HPDE6-E6E7 (cell line): ENCODE data around the gene PRM3.

Experiments used
- DNase-seq: peaks from one replicate; pipeline ENCODE4 v3.0.0; 2011; ENCODE audit warnings: missing footprints; ENCODE audit errors: extremely low spot score

PRM3 gene

GRCh38 chr16:11280616-11281522 is 7.4 kb upstream of the PRM3 start, which contains the start of gene PRM1:
PRM1 (minus strand) TSS chr16:11281330; CDS start chr16:11281238, 92 bp downstream.
- no peak for DNase-seq

GRCh38 chr16:11278681-11279628 is 5.5 kb upstream of the PRM3 start:
- DNase-seq, result no peak

DNA sequence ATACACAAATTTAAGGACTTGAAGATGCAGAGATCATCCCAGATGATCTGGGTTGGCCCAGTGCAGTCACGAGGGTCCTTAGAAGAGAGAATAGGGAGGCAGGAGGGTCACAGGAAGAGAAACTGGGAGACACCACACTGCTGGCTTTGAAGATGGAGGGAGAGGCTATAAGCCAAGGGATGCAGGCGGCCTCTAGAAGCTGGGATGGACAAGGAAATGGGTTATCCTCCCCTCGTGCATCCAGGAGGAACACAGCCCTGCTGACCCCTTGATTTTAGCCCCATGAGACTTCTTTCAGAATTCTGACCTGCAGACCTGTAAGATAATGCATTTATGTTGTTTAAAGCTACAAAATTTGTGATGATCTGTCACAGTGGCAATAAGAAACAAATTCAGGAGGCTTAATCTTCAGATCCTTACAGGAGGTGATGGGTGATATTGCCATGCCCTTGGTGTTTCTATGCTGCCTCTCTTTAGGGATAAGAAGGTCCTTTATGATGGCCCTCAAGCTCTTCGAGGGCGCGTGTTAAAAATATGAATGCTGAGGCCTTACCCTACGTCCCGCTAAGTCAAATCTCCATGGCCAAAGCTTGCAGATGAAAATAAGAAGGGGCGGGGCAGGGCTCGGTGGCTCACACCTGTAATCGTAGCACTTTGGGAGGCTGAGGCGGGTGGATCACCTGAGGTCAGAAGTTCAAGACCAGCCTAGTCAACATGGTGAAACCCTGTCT is 4.3 kb upstream of the PRM3 start:
- DNase-seq, result no peak

DNA sequence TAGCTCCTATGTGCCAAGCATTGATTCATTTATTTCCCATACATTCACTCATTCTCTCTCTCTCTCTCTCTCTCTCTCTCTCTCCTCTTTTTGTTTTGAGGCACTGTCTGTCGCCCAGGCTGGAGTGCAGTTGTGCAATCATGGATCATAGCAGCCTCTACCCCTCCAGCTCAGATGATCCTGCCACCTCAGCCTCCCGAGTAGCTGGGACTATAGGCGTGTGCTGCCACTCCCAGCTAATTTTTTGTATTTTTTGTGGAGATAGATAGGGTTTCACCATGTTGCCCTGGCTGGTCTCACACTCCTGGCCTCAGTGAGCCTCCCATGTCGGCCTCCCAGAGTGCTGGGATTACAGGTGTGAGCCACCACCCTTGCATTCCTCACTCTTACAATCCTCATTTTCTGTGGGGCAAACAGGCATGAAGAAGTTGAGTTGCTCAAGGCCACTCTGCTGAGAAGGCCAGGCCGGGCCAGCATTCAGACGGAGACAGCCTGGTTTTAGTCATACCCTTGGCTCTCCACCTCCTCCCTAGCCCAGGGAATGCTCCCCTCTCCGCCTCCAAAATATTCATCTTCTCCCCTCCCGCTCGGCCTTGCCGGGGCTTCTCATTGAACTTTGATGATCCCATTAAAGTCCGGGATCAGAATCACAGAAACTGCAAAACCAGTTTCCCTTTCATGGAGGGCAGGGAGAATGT is 3.6 kb upstream of the PRM3 start:
- no peak for DNase-seq

- DNase-seq, result no peak
Observed at GRCh38 chr16:11276143-11276895, 2.9 kb upstream of the PRM3 start, which contains the start of gene PRM2. PRM2 (minus strand) TSS chr16:11276480; CDS start chr16:11276370, 110 bp downstream.

DNA sequence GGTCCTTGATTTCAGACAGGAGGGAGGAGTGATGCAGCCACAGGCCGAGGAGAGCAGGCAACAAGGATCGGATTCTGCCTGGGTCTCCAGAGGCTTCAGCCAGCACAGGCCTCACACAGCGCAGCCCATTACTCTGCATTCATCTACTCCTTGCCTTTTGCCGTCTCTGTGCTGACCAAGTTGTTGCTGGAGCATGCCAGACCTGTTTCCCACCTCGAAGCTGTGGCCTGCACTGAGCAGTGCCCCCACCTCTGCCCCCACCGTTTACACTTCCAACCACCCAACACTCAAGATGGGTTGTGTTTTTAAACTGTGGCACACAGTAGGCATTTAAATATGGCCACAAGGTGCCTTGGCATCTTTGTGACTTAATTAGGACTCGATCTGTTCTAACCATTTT is 1.5 kb upstream of the PRM3 start:
- no peak for DNase-seq

DNA sequence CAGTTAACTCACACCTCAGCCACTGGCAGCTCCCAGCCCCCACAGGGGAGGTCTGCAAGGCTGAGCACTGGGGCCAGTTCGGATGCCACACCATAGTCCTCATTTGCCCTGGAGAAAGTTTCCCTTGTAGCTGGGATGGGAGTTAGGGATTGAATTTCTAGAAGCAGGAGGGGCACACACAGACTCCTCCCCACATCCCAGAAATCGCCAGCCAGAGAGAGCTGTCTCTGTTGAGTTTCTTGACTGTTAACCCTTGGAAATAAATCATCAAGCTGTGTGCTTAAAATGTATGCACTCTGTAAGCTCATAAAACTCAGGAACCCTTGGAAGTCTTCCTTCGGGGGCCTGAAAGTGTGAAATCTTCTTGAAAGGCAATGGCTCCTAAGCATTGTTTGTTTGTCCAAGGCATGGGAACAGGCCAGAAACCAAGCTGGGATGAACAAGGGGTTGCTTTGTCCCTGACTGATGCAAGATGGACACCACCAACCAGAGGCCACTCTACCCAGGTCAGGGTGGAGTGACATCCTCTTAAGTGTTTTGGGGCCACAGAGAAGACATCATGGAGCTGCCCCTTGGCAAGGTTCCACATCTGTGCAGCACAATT is 394 bp upstream of the PRM3 start:
- DNase-seq, result no peak

- no peak for DNase-seq
Observed at GRCh38 chr16:11272484-11272883, 945 bp downstream of the PRM3 start.

DNA sequence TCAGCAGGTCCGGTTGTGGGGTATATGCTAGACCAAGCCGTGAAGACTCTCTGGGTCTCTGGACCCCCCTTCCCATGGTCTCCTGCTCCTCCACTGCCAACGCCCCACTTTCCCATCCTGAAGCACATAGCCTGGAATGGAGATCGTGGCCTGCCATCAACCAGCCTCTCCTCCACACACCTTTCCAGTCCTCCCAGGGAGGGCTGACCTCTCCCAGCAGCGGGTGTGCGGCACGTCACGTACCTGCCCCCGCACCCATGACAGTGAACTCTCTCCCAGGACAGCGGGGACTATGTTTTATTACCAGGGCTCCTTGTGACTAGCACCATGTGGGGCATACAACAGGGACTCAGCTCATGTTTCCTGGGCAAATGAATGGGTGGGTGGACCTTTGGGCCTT is 1.8 kb downstream of the PRM3 start:
- DNase-seq, result no peak

- no peak for DNase-seq
Observed at GRCh38 chr16:11270602-11271162, 2.7 kb downstream of the PRM3 start.

DNA sequence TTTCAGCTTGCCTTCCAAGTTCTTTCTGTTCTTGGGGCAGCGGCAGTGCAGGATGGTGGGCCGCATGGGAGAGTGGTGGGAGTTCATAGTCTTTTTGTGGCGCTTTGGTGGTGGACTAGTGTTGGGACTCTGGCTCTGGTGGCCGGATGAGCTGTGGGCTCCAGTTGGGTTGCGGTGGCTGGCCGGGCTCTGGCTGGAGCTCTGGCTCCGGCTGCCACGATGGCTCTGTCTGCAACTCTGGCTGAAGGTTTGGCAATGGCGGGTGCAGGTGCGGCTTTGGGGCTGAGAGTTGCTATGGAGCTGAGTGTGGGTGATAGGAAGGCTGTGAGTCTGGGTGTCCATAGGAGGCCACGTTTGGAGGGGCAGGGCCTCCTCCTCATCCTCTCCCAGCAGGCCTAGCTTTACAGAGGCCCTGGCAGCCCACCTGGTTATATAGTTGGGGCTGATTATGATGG is 4.5 kb downstream of the PRM3 start, which contains the start of gene TNP2:
Gene TNP2 (minus strand): TSS at position 405 of the 455 bp plus-strand sequence. CDS start 63 bp downstream, at position 342.
- no peak for DNase-seq

GRCh38 chr16:11265124-11265523 is 8.3 kb downstream of the PRM3 start:
- no peak for DNase-seq

DNA sequence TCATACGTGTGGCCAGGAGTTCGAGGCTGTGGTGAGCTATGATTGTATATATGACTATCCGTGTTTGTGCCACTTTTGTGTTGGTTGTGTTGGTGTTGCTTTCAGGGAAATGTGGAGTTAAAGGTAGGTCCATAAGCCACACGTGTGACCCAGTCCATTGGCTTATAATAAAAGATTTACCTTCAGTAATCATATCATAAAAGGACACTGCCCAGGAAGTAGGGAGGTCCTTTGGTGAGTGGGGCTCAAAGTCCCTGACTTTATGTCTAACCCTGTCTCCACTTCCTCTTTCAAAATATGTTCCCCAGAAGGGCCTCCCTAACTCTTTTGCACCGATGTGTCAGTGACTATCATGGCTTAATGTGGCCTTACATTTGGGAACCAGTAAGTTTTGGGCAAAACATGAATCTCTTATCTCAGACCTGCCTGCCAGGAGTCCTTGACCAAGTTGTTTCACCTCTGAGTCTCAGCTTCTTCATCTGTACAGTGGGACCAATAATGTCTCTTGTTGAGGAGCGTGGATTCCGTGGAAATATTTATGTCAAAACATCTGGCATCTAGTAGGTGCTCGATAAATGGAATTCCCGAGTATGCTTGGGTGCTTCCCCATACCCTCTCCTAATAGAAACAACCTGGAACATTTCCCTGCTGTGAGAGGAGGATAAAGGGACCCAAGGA is 9.1 kb downstream of the PRM3 start:
- DNase-seq, result no peak

- no peak for DNase-seq
Observed at GRCh38 chr16:11263737-11264136, 9.7 kb downstream of the PRM3 start.

- DNase-seq, result no peak
Observed at GRCh38 chr16:11262915-11263314, 10.5 kb downstream of the PRM3 start.

- DNase-seq, result no peak
Observed at GRCh38 chr16:11260596-11260966, 12.8 kb downstream of the PRM3 start.

DNA sequence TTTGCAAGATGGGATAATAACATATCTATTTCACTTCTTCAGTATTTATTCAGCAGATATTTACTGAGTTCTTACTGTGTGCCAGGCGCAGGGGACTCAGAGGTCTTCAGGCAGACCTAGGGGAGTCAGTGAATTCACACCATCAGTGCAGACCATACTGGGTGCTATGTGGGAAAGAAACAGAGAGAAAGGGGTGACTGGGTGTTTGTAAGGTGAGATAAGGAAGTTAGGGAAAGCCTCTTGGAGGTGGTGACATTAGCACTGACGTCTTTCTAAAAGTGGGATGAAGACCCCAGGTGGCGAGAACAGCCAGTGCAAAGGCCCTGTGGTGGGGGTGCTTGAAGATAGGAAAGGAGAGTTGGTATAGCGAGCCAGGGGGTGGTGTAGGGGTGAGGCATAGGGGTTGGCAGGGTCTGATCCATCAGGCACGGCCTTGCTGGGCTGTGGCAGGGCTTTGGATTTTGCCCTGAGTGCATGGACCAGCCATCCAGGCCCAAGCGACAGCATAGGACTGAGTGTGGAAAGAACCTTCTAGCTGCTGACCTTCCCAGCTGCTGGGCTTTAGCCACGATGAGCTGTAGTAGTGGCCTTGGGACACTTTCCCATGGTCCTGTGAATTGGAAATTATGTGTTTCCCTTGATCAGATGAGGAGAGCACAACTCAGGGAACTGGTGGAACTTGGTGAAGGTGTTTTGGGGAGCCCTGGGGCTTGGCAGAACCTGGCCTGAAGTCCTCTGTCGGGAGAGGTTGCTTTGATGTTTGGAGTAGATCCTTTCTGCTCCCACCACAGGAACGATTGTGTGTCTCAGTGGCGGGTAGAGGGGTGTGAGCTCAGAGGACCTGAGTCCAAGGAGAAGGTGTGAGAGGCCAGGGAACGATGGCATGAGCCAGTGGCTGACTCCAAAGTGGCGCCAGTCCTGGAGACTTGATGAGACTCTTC is 13.5 kb downstream of the PRM3 start:
- DNase-seq, result no peak
